Measurements from ENCODE around the gene TBC1D8.
"Not testable (repeated sequence)": the region's sequence is repeated elsewhere in the genome, so short reads cannot be mapped to it uniquely, and the experiment has no call there.

Gene TBC1D8

DNA sequence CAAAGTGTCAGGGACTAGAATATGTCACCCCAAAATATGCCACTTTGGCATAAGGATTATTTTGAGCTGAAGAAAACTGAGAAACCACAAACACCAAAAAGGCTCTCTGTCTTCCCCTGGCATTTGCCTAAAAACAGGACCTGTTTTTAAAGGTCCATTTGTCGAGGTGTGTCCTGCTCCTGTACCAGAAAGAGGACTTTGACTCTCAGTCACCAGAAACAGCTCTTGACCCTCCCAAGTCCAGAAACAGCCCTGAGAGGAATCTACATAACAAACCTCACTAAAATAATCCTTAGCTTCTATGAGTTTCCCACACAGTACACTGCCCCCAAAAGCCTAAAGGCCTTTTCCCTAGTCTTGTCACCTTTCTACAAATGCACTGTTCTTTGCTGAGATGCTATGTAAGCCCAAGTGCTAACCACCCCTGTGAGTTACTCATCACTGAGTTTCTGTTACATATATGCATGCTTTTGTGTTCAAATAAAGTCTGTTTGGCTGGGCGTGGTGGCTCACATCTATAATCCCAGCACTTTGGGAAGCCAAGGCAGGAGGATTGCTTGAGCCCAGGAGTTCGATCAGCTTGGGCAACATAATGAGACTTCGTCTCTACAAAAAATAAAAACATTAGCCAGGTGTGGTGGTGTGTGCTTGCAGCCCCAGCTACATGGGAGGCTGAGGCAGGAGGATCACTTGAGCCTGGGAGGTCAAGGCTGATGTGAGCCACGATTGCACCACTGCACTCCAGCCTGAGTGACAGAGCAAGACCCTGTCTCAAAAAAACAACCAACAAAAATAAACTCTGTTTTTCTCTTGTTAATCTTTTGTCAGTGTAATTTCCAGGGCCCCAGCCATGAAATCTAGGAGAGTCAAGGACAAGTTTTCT is 93.9 kb downstream of the TBC1D8 start:
- no peak for DNase-seq

DNA sequence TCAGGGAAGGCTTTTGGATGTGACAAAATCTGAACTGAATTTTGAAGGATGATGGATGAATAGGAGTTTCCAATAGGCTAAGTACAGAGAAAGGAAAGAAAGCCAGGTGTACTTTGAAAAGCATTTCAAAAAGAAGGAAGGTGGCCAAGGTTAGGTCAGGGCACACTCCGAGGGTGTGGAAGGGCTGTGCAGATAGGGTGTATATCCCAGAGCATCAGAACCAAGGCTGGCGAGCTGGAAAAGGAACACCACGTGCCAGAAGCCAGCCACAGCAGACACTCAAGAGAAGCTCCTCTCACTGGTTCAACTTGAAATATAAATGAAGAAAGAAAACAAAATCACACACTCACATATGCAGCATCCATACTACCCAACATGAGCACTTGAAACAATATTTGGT is 98.1 kb downstream of the TBC1D8 start:
- DNase-seq, result no peak

DNA sequence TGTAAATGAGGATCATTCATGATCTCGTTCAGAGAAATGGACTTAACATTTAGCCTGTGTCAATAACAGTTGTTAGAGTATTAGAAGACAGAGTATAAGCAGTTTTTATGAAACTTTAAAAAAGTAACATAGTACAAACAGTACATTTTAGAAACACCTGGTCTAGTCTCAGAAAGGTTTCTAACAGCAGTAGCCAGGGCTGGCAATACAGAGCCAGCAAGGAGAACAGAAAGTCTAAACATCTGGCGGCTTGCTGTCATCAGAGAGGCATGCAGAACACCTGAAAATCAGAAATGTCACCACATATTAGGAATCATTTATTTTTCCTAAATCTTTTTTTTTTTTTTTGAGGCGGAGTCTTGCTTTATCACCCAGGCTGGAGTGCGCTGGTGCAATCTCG is 99.0 kb downstream of the TBC1D8 start:
- DNase-seq, result no peak

DNA sequence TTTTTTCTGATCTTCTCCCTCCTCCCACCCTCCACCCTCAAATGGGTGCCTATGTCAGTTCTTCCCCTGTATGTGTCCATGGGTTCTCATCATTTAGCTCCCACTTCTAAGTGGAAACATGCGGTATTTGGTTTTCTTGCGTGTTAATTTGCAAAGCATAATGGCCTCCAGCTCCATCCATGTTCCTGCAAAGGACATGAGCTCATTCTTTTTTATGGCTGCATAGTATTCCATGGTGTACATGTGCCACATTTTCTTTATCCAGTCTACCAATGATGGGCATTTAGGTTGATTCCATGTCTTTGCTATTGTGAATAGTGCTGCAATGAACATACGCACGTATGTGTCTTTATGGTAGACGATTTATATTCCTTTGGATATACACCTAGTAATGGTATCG is 100.3 kb downstream of the TBC1D8 start:
- not testable (repeated sequence) for DNase-seq

DNA sequence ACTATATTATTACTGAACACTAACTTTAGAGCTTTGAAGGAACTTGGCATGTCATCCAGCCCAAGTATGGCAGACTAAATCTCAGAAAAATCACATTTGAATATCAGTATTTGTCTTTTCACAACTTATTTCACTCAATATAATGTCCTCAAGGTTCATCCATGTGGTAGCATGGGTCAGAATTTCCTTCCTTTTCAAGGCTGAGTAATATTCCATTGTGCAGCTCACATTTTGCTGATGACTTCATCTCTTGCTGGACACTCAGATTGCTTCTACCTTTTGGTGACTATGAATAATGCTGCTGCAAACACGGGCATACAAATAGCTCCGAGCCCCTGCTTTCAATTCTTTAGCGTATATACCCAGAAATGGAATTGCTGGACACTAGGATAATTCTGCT is 102.4 kb downstream of the TBC1D8 start:
- DNase-seq, result no peak

DNA sequence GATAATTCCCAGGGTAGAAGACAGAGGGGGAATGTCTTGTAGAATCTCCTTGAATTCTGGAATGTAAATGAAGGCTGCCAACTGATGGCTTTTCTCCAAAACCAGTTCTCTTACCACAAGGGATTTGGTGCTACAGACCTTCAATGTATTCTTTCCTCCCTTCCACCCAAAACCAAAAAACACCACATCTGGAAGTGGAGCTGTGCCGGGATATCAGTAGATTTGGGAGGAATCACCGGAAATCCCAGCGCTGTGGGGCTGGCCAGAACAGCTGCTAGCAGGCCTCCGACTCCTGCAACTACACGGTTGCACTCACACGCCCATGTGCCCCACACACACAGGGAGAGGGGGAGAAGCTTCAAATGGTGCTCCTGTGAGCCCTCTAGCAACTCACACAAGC is 103.4 kb downstream of the TBC1D8 start:
- DNase-seq, result no peak

DNA sequence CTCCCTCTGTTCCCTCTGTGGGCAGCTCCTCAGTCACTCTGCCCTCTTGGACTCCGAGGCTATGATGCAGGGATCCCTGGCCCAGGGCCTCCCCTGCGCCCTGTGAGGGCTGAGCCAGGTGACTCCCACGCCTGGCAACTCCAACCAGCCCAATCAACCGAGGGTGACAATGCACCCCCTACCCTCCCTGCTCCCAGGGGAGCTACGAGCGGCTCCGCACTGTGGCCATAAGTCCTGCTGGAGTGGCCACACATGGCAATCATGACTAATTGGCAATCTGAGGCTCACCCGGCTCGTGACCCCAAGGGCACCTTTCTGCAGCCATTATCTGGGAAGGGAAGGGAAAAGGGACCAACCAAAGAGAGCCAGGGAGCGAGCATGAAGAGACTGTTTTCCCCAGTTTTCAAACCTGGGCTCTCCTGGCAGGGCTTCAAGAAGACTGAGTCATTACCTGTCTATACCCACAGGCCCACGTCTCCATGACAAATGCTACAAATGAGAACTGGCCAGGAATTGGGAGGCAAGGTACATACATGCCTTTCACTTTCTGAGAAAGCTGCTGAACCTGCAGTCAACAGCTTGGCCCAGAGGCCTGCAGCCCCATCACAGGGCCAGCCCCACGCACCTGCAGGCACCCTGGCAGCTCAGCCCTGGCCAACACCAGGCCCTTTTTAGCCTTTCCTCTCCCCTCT is 104.0 kb downstream of the TBC1D8 start:
- no peak for DNase-seq

DNA sequence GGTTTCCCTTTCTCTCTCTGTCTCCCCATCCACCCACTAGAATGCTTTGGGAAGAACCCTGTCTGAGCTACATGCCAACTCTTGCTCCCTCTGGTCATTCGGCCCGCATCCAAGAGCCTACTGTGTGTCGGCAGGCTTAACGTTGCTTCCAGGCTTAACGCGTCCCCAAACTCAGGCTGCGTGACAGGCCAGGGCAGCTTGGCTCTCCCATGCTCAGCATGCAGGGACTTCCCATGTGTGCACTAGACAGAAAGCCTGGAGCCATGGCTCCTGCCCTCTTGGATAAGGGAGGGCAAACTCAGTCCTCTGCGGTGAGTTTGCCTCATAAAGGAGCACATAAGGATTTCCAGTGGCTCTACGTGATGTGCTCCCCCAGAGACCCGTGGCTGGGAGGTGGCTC is 105.9 kb downstream of the TBC1D8 start:
- DNase-seq, result no peak

DNA sequence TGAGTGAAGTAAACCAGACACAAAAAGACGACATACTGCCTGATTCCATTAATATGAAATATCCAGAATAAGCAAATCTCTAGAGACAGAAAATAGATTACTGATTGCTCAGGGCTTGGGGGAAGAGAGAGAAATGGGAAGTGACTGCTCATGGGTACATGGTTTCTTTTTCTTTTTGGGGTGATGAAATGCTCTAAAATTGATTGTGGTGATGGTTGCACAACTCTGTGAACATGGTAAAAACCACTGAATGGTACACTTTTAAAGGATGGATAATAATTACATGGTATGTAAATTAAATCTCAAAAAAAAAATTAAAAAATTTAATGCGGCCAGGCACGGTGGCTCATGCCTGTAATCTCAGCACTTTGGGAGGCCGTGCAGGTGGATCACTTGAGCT is 109.8 kb downstream of the TBC1D8 start:
- peak; percentile 84 for DNase-seq

DNA sequence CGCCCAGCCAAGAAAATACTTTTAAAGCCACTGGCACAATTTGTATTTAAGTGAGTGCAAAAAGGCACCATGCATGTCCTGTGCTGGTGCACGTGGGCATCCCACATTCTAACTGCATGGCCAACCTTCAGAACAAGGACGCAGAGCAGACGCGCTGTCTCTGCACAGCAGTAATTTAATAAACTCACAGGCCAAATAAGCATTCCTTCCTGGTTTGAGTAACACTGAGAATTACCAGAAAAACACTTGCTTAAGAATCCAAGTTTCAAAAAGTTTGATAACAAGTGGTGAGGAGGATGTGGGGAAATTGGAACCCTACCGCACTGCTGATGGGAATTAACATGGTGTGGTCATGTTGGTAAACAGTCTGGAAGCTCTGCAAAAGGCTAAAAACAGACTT is 110.4 kb downstream of the TBC1D8 start:
- peak; percentile 58 for DNase-seq

DNA sequence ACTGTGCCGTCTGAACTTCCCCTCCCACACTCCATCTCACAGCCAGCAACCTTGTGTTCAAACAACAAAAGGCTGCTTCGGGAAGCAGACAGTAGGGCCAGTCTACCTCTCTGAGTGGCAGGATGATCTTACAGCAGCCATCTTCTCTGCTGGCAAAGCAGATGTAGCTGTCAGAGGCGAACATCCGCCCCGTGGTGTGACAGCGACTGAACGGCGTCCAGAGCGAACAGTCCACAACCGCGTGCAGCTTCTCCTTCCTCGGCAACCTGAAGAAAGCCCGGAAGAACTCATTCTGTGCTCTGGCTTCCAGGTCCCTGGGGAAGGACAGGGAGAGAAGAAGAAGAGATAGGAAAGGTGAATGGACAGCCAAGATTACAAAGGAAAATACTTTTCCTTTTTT is 111.1 kb downstream of the TBC1D8 start:
- DNase-seq, result no peak

DNA sequence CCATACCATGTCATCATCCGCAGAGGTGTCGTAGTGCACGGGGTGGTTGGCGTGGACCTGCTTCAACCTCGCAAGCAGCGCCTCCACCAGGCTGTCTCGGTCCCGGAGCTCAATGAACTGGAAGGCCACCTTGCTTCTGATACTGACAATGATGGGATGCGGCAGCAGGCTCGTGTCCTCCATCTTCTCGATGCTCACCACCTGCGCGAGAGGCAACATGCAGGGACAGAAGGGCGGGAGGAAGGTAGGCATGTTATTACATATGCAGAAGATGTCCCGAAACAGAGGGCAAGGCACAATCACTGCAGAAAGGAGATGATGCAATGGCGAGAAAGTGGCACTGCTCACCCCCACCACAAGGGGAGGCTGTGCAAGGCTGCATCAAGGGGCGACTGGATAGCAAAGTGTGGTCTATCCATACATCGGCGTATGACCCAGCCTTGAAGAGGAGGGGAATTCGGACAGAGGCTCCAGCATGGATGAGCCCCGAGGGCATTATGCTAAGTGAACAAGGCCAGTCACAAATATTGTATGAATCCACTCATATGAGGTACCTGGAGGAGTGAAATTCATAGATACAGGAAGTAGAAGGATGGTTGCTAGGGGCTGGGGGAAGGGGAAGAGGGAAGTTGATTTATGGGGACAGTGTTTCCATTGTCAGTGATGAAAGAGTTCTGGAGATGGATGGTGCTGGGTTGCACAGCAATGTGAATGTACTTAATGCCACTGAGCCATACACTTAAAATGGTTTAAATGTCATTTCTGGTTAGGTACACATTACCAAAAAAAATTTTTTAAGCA is 112.5 kb downstream of the TBC1D8 start:
- DNase-seq, result peak; percentile 48

DNA sequence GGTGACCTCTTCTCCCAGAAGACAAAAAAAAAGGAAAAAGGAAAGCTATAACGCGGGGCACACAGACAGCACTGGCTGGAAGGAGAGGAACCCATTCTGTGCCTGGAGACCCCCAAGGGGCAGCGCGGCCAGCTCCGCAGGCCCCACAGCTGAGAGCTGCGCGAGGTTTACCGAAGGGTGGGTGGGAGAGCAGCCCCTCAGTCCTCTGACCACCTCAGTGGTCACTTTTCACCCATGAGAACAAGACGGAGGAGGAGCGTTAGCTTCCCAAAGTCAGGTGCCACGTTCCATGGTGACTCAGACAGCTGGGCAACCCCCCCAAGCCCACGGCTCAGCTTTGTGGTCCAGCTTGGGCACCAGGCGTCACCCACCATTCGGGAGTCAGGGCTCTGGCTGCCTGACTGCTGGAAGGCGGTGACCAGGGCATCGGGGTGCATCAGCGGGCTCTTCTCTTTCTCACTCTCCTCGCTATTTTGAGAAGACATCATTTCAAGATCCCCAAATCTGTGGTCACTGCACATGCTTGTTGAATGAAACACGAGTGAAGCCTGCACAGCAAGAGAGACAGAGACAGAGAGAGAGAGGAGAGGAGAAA is 113.9 kb downstream of the TBC1D8 start:
- DNase-seq, result no peak

DNA sequence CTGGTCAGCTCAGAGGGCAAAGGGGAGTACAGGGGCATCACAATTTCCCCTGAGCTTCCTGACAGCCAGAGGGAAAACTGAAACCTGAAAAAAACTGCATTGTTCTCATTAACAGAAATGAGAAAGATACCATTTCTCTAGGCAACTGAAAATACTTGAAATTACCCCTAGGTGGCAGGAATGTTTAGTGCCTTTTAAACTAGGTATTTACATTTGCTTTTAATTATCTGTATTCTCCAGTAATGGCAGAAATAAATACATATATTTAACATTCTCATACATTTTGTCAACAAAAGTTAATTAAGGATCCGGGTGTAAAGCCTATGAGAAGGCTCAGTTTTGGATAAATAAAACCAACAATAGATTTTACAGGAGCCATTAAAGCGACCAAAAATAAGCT is 114.6 kb downstream of the TBC1D8 start:
- DNase-seq, result peak; percentile 56

DNA sequence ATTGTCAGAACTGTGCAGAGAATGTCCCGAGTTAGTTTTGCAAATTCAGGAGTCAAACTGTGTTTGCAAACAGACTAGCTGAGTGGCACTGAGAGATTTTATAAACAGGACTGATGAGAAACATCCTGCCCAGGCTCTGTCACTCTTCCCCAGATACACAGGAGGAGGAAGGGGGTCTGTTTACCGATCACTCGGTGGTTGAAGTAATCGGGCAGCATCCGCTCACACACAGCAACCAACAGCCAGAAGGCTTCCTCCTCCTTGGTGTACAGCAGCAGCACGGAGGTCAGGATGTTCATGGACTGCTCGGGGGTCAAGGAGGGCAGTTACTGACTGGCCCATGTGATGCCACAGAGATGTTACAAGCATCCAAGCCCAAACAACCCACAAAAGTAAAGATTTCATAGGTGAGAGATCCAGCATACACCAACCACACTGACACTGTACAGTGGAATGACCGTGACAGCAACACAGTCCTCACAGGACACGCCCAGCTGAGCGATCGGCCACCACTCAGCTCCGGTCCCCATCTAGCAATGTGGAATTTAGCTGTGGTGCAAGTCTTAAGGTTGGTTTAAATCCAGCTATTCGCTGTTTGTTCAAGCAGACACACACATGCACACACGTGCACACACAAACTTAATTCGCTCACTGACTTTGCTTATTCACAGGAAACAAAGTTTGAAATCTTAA is 119.0 kb downstream of the TBC1D8 start:
- no peak for DNase-seq

DNA sequence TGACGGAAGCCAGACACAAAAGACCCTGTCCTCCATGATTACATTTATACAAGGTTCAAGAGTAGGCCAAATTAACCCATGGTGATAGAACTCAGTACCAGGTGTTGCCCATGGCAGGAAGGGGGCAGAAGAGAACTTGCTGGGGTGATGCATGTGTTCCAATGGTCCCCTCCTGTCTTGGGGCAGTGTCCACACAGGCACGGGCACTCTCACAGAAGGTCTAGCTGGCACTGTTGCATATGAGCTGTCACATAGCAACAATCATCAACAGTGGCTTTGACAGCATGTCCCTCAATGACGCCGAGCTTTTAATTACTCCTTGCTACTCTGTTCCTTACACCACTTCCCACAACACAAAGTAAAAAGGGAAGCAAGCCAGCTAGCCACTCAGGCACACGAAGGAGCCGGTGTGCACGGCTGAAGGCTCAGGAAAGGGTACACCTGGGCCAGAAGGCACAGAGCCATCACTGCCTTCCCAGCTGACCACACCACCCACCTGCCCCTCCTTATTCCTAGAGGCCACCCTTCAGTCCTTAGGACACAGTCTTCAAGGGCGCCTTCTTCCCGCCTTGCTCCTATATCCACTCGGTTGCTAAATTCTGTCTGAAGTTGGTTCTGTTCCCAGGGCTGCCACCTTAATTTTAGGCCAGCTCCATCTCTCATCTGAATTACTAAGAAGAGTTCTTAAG is 120.2 kb downstream of the TBC1D8 start:
- peak; percentile 9 for DNase-seq

DNA sequence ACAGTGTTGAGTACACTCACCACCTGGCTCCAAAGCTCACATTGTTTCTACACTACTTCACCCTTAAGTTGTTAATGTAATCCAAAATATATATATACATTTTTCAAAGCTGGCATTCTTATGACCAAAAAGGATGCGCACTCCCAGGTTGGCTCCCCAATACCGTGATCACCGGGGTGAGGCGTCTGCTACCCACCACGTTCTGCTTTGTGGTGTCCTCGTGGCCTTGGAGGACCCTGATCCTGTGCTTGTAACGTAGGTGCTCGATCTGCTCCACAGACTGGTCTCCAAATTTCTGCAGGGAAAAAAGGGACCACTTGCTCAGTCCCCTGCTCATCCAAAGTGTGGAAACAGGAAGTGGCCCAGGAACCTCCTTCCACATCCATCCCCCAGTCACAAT is 123.3 kb downstream of the TBC1D8 start:
- no peak for DNase-seq

DNA sequence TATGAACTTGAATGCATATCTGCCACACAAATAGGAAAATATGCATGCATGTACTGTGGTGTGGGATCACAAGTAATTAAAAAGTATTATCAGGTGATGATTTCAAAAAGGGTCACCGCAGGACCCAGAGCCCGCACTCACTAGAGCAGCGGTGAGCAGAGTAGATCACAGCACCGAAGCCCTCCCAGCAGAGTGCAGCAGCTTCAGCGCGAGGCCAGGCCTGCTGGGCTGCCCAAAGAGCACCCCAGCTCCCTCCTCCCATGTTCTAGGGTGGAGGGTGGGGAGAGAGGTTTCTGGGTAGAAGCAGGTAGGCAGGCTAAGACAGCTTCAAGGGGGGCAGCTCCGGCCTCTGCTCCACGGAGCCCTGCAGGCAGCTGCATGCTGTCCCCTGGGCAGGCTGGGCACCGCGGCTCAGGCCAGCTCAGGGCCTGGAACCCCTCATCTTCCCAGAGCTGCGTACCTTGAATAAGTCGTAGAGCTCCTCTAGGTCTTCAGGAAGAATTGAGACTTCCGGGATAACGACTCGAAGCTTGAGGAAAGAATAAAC is 124.2 kb downstream of the TBC1D8 start:
- no peak for DNase-seq

DNA sequence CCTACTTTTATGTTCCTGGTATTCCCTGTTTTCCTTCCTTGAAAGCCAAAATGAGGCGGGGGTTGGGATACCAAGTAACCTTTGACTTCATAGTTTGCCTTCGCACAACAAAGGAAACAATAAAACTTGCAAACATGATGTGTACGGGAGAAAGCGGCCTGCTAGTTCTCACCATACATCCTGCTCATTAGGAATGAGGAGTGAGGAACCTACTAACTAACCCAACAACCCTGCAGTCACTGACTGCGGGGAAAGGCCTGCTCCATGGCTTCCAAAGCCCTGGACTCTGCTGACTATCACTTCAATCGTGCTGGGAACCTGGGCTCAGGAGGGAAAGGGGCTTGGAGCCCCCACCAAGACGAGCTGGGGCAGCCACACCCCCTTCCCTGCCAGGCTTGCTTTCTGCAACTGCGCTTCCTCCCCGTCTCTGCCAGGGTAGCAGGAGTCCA is 124.9 kb downstream of the TBC1D8 start:
- no peak for DNase-seq

DNA sequence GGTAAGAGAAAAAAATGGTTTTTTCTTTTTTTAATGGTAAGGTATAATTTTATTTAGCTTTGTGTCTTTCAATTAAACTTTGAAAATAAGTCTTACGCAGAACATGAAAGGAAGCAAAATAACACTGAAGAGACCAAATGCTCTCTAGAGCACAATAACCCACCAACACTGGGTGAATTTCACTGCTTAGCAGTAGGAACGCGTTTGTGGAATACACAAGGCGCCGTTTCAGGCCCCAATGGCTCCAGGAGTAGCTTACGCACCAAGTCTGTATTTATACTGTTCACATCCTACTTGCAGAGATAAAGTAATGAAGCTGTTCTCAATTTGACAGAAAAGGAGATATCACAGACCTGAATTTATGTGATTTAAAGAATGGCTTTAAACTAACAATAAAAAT is 125.6 kb downstream of the TBC1D8 start:
- no peak for DNase-seq

DNA sequence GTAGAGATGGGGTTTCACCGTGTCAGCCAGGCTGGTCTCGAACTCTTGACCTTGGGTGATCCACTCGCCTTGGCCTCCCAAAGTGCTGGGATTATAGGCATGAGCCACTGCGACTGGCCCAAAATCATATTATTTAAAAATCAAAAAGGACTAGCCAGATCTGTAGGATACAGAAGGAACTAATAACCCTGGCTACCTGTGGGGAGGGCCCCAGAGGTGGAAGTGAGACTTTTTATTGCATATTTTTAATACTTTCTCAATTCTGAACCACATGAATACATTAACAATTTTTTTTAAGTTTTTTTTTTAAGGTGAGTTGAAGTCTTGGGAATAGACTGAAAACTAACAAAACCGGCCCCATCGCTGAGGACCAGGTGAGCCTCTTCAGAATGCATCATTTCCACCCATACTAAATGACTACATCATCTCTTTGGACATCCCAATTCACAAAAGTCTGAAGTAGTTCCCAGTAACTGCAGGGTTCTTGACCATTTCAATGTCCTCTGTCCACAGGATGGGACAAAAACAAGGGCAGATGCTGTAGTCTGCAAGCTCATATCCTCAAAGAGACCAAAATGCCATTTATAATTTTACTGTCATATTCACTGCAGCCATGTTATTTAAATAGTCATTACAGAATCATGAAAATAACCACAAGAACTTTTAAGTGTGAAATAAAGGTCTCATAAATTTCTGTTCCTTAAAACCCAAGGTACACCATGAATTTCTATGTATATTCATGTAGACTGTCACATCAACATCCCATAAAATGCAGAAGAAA is 127.7 kb downstream of the TBC1D8 start:
- DNase-seq, result no peak

Measured in suppressor macrophage treated with lipopolysaccharide for 4 hours (primary cell).